Endothelial cell of umbilical vein (primary cell): Measurements from ENCODE around the gene CES1.
"Not testable (repeated sequence)": the region's sequence is repeated elsewhere in the genome, so short reads cannot be mapped to it uniquely, and the experiment has no call there.

ENCODE experiments used
- POLR2A ChIP-seq: IDR thresholded peaks from 2 replicates; pipeline ENCODE4 v1.6.1; 2012; ENCODE audit warnings: low read depth, mild to moderate bottlenecking, control low read depth, low read length
- POLR2AphosphoS5 ChIP-seq: IDR thresholded peaks from 2 replicates; pipeline ENCODE4 v1.6.1; 2012; ENCODE audit warnings: low read depth, mild to moderate bottlenecking, control low read depth, low read length, moderate library complexity; ENCODE audit not compliant: insufficient read depth
- TF ChIP-seq, protein P1 (sequence below), 2 donors: IDR thresholded peaks; 1 replicate in 1 of 2; 2 replicates in 1 of 2; pipeline ENCODE4 v1.5.1; 2011; ENCODE audit warnings: low read length in 2 of 2, mild to moderate bottlenecking in 2 of 2, moderate library complexity in 2 of 2, control low read depth in 1 of 2, inconsistent platforms in 1 of 2, low read depth in 1 of 2; ENCODE audit not compliant: insufficient read depth in 1 of 2; ENCODE audit errors: extremely low read depth in 1 of 2

GRCh38 chr16:55805104-55805503 lies 27.8 kb downstream of the CES1 start:
- not testable (repeated sequence) for TF ChIP-seq POLR2A, POLR2AphosphoS5
- TF ChIP-seq, protein P1, sequence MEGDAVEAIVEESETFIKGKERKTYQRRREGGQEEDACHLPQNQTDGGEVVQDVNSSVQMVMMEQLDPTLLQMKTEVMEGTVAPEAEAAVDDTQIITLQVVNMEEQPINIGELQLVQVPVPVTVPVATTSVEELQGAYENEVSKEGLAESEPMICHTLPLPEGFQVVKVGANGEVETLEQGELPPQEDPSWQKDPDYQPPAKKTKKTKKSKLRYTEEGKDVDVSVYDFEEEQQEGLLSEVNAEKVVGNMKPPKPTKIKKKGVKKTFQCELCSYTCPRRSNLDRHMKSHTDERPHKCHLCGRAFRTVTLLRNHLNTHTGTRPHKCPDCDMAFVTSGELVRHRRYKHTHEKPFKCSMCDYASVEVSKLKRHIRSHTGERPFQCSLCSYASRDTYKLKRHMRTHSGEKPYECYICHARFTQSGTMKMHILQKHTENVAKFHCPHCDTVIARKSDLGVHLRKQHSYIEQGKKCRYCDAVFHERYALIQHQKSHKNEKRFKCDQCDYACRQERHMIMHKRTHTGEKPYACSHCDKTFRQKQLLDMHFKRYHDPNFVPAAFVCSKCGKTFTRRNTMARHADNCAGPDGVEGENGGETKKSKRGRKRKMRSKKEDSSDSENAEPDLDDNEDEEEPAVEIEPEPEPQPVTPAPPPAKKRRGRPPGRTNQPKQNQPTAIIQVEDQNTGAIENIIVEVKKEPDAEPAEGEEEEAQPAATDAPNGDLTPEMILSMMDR (IDR thresholded peaks at IDR 0.05; ENCODE audit: extremely low read depth in 1 of 2, insufficient read depth in 1 of 2, low read depth in 1 of 2, low read length in 2 of 2): not testable (repeated sequence)
